CD4-positive, alpha-beta T cell treated with Interleukin-17A for 4 hours (primary cell): ENCODE results near the gene PRG3.
"Not testable (repeated sequence)": the region's sequence is repeated elsewhere in the genome, so short reads cannot be mapped to it uniquely, and the experiment has no call there.

ENCODE experiments used
- DNase-seq: peaks from one replicate; pipeline ENCODE4 v3.0.0-alpha.2; 2020; ENCODE audit warnings: mixed read lengths

The PRG3 gene

DNA sequence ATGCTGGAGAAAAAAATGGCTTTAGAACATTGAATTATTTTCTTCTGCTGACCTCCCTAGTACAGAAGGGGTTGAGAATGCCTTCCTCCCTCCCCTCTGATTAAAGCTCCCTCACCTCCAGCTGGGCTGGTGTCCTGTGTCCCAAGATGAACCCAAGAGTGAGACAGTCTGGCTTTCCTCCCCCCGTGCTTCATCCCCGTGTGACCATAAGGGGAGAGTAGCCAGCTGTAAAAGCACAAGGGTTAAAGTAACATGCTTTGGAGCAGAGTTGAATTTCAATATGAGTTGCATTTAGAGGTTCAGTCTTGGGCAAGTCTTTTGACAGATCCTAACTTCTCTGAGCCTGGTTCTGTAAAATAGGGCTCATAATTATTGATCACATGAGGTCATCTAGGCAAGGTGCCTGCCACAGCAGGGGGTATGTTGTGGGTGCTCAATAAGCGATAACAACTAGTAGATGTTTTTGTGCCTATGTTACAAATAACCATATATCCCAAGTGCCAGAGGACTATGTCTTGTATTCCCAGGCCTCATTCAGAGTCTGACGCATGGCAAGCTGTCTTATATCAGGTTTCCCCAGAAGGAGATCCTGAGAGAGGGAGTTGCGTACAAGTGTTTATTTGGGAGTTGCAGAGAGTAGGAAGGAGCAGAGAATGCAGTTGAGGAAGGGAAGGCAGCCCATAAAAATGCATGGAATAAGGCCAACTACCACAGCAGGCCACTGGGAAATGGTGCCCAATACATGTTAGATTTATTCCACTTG, 5.4 kb upstream of the PRG3 start:
- DNase-seq, result no peak

DNA sequence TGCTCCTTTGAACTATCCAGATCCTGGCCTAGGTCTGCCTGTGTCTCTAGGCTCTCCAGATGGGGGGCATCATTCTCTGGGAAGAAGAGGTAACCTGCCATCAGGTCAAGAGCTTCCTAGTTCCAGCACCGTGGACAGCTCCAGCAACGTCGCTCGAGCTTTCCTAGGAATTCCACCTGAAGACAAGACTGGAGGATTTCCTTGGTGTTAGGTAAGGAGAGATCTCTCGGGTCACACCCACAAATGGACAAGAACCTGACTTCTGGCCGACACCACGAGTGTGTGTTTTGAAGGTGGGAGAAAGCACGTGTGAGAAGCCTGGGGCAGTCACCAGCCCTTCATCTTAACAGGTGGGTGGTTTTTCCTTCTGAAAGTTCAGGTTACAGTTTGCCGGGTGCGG, 1.2 kb downstream of the PRG3 start:
- DNase-seq, result no peak

DNA sequence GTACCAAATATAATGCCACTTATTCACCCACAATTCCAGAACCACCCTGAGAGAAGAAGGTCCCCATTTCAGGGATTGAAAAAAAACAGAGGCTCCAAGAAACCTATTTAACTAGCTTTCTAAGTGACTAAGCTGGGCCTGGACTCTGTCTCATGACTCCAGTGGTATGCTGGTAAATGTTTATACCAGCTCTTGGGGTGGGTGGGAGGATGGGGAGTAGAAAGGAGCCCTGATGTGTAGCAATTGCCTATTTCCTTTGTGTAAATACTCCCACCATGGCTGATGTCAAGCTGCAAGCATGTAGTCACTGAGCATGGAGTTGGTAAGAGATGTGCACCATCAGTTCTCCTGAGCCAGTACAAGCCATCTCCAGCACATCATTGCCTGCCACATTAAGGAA, 2.8 kb downstream of the PRG3 start:
- DNase-seq, result no peak

DNA sequence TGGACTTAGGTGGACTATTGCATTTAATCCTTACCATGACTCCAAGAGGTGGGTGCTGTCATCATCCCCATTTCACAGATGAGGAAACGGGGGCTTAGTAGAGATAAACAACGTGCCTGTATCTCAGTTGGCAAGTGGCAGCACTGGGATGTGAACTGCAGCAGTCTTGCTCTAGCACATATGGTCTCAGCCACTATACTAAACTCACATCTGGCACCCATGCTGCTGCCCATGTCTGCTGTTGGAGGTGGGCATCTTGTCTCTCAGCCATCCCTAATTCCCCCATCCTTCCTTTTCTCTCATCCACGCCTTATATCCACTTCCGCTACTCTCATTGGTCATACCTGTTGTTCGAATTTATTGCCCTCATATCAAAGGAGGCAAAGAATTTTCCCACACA, 3.8 kb downstream of the PRG3 start:
- DNase-seq, result no peak

DNA sequence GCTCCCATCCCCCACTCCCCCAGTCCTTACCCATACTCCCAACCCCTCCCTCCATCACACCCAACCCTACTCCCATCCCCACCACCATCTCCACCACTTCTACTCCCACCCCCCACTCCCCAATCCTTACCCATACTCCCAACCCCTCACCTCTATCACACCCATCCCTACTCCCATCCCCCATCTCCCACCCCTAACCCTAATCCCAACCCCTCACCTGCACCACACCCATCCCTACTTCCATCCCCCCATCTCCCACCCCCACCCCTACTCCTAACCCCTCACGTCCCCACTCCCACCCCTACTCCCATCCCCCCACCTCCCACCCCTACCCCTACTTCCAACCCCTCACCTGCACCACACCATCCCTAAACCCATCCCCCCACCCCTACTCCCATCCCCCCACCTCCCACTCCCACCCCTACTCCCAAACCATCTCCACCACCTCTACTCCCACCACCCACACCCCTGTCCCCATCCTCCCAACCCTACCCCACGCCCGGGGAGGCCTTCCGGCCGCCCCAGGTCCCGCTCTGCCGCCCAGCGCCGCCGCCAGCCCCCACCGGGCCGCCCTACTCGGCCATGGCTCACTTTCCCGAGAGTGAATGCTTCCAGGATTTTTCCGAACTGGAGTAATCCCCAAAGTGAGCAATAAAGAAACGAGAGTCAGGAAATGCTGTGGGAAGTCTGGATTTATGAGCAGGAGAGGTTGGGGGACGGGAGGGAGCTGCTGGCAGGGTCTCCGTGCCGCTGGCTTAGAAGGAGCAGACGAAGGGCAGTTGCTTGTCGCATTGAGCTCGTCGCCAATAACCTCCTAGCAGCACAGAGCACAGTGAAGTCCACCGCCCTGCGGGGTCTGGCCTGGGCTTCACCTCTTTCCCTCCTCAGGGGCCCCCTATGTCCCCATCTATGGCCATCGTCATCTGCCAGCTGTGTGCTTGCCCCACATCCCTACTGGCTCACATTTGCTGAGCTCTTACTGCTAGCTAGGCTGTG, 4.6 kb downstream of the PRG3 start:
- DNase-seq, result no peak

DNA sequence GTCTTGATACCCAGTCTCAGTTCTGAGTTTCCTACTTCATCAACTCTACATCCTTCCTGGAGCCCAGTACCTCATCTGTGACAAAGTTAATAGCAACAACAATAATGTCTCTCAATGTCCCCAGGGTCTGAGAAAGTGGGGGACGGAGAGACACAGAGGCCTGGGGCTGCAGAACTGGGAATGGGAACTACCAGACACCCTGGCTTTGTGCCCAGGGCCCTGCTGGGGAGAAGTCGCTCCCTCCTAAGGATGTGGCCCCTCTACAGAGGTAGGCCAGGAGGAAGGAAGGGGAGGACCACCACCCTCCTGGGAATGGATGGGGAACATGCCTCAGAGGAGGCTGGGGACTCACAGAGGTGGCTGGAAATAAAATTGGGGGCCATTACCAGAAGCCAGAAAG, 5.5 kb downstream of the PRG3 start:
- DNase-seq, result no peak

DNA sequence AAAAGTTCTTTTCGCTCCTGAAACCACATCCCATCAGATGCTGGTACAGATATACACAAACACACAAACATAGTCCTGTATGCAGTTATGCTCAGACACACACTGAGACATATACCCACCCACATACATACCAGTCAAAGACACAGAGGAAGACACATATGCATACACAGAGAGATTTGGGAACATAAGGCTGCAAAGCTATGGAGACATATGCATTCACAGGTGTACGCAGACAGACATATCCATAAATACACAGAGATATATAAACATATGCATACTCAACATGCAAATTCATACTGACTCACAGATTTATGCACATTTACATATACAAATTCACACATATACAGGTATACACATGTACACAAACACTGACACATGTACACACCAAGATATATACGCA, 6.0 kb downstream of the PRG3 start:
- no peak for DNase-seq

DNA sequence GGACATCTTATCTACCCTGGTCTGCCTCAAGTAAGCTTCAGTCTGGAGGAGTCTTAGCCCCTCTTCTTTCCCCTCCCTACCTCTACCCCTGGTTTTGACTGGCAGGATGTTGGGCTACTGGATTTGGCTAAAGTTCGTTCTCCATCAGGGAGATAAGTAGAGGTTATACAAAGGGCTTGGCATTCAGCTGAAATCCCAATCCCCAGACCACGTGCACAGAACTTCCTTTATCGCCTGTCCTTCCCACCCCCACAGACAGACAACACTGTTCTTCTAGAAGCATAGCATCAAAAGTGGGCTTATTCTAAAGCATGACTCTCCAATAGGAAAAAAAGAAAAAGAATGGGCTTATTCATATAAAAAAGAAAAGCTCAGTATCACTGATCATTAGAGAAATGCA, 7.8 kb downstream of the PRG3 start:
- DNase-seq, result no peak

DNA sequence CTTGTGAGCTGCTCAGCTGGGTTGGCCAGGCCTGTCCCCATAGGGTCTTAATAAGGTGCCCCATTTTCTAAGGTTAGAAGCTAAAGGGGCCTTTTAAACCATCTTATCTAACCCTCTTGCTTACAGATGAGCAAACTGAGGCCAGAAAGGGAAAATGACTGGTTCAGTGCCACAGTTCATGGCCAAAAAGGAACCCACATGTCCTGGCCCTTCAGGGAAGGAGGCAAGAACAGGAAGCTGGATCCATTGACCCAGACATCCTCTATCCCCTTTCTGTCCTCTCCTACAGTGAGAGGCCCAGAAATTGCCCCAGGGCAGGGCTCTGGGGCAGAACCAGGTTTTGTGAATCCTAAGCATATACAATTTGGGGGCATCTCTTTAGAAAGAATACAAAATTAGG, 10.0 kb downstream of the PRG3 start:
- no peak for DNase-seq

DNA sequence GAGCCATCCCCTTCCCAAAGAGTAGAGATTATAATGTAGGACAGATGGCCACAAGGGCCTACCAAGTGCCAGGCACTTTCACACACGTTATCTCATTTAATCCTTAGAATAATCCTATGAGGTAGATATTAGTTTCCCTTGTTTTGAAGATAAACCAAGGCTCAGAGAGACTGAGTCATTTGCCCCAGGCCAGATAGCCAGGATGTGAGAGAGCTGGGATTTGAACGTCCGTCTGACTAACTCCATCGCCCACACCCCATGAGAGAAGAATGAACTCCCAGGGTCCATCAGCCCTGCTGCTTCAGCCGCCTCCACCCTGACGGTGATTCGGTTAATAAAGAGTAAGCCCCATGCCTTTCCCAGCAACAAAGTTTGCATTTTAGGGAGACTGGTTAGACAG, 10.7 kb downstream of the PRG3 start:
- no peak for DNase-seq

DNA sequence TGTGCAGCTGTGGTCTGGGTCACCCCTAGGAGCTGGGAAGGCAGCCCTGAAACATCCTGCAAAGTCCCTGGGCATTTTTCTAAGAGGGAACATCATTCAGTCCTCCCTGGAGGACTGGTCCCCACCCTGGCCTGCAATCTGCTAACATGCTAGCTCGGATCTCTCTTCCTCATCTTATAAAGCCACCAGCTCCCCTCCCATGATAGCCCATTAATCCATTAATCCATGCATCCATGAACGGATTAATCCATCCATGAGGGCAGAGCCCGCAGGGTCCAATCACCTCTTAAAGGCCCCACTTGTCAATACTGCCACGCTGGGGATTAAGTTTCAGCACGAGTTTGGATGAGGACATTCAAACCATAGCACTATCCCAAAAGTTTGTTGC, 12.1 kb downstream of the PRG3 start:
- DNase-seq, result no peak

DNA sequence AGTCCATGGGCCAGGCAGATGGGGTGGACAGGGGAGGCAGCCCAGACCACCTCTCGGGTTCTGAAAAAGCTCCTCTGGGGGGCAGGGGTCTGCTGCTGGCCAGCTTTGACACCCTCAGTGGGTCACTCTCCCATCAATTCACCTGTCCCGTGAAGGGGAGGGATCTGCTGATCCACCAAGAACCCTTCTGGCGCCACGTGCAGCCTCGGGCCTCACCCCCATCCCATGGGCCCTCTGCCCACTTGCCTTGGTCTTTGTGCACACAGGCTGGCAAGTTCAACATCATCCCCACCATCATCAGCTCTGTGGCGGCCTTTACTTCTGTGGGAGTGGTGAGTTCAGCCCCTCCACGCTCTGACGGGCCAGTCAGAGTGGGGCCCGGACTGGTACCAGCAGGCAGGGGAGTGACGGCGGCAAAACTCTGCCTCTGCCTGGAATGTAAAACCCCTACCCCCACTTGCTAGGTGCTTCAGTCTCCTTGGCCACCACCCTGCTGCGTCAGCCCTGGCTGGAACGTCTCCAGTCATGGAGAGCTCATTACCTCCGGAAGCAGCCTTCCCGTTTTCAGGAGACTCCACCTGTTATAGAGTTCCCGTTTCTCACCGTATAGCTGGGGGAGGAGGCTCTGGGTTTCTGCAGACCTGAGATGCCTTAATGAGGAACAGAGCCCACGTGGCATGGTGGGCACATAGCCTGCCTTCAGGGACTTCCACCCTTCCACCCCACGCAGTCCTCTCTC, 12.7 kb downstream of the PRG3 start:
- DNase-seq, result no peak

DNA sequence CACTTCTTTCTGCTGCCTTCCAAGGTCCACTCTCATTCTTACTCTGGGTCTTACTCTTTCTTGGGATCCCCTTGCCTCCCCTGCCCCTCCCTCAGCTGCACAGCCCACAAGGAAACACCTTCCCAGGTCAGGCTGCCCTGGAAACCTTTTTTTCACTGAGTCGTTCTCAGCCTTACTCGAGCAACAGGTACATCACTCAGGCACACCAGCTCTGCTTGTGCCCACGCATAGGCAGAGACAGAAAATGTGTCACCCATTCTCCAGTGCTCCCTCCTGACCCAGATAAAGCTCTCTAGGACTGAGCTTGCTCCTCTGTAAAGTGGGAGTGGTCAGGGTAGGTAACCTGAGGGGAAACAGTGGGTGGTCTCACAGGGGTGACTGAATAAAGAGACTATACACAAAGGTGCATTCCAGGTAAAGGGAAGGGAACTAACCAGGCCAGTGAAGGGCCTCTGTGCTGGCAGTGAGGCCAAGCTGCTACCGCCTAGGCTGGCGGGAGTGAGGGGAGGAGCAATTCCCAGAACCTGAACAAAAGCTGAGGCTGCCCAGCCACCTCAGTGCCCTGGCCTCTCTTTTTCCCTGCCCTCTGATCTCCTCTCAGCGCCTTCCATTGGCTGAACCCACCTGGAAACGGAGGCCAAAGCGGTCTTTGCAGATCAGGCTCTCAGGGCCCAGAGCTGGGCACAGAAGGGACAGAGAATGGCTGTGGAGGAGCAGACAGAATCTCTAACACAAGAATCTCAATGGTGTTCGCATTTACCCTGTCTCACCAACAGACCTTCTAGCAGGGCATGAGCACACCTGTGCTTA, 15.9 kb downstream of the PRG3 start:
- no peak for DNase-seq

DNA sequence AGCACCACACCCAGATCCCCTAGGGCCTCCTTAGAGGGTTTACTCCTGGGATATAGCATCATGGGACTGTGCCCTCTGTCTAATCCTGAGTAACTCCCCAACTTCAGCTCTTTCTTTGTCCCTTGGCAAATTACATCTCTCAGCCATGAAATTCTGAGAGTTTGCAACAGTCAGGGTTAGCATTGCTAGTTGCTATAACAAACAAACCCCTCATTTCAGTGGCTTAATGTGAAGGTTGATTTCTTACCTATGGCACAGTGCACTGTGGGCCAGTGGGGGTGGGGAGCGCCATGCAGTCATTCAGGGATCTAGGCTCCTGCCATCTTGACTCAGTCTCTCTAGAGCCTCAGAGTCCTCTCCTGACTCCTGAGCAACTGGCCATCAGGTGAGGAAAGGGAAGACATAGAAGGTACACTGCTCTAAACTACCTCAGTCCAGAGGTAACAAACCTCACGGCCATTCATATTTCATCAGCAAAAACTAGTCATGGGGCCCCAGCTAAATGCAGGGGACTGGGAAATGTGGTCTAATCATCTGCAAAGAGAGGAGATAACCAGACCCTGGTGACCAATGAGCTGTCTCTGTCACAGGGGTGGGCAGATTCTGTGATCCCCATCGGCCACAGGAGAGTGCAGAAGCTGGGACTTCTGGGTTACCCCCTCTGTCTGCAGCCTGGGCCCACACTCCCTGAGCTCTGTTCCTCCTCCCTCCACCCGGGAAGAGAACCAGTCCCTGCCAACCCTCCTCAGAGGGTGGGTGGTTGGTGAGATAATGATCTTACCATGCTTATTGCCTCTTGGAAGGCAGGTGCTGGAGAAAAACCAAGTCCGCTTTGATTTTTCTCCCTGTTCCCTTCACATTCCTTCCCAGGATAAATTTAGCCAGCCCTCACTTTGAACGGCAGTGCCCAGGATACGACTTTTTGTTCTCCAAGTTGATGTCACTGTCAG, 17.5 kb downstream of the PRG3 start:
- DNase-seq, result no peak

DNA sequence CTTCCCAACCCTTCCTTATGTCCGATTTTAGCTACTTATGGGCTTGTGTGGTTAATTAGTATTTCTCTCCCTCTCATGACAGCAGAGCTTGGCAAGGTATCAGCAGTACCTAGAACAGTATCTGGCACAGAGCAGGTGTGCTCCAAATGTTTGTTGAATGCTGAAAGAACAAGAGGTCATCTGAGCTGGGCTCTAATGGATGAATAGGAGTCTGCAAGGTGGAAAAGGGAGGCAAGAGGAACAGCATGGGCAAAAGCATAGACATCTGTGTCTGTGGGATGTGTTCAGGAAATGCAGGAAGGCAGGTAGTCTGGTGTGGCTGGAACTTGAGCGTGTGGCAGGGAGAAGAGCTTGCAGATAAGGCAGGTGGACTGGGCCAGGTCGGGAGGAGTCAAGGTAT, 19.0 kb downstream of the PRG3 start:
- no peak for DNase-seq

DNA sequence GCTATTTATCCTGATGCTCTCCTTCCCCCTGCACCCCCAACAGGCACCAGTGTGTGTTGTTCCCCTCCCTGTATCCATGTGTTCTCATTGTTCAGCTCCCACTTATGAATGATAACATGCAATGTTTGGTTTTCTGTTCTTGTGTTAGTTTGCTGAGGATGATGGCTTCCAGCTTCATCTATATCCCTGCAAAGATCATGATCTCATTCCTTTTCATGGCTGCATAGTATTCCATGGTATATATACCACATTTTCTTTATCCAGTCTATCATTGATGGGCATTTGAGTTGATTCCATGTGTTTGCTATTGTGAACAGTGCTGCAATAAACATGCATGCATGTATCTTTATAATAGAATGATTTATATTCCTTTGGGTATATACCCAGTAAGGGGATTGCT, 19.5 kb downstream of the PRG3 start:
- not testable (repeated sequence) for DNase-seq

DNA sequence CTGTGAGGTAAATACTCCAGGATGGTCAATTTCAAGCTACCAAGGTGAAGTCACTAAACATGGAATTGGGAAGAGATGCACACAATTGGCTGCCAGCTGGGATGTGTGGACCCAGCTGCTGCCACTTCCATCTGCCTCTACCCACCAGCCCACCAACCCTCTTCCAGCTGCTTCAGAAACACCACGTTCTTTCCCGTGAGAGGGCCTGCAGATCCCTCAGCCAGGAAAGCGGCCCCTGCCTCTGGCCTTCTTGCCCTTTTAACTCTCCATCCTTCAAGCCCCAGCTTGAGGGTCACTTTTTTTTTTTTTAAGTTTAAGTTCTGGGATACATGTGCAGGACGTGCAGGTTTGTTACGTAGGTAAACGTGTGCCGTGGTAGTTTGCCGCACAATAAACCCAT, 20.0 kb downstream of the PRG3 start:
- no peak for DNase-seq

DNA sequence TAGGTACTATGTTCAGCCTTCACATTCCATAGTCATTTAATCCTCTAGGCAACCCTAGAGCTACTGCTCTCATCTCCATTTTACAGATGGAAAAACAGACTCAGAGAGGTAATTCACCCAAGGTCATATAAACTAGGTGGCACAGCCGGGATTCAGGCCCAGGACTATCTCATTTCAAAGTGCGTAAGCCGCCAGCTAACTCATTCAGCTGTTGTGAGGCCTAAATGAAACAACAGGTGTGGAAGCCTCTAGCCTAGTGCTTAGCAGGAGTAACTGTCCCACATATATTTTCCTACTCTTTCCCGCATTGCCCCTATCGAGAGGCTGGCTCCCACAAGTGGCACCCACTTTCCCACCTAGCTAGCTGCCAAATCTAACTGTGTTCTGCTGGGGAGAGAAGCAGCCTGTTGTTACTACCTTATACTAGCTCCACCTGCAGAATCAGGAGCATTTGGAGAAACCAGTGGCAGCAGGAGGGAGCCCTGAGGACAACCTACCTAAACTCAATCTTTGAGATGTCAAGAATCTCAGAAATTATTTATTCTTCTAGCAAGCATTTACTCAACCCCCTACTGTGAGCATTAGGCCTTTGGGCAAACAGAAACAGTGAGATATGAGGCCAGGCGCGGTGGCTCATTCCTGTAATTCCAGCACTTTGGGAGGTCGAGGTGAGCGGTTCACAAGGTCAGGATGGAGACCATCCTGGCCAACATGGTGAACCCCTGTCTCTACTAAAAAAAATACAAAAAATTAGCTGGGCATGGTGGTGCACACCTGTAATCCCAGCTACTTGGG, 20.9 kb downstream of the PRG3 start:
- DNase-seq, result no peak

DNA sequence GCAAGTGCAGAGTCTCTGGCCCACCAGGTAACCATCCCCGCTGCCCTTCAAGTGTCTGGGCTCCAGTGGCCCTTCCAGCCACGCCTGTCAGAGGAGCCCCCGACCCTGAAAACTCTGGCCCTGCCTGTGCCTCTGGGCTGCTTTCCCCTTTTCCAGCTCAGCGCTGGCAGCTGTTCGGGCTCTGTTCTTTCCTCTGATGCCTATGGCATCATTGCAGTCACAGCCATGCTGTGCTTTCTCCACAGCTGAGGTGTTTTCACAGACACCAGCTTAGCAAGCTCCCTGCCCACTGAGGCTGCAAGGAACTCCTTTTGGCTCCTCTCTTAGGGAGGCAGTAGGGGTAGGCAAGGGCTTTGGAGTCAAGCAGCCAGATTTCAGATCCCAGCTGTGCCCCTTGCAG, 21.6 kb downstream of the PRG3 start:
- DNase-seq, result no peak

DNA sequence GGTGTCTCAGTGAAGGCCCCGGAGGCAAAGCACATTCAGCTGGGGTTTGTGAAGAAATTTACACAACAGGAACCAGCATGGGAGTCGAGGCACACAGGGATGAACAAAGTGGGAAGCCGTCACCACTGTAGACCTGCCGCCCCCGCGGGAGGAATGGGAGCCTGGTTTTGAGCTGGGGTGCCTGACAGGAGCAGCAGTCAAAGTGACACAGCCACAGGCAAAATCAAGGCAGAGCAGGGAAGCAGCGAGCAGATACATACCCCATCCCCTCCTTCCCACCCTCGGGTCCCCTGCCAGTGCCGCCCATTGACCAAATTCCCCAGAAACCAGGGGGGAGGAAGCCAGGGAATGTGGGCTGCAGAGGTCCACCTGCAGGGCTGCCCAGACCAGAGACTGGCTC, 22.0 kb downstream of the PRG3 start:
- DNase-seq, result no peak

DNA sequence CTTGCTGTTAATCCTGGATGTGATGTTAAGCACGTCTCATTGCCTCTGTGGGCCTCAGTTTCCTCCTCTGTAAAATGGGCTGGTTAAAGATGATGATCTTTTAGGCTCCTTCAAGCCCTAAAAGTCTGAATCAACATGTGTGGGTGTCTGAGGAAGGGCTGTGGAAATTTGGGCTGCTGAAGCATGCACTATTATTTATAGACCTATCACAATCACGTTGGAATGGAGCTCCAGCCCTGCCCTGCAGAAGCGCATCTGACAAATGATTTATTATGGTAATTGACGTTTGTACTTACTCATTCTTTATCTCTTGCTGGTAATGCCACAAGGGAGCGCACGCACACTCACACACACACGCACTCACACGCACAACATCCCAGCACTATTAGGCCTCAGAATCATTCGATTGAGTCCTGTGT, 22.4 kb downstream of the PRG3 start:
- DNase-seq, result no peak
